Osteoblast (primary cell): ENCODE measurements around the gene CCNY. TPM values are rescaled to one million over a fixed set of nuclear protein-coding genes. Genes with fewer than 3 reads are reported as not detected.

ENCODE experiments used
- DNase-seq: peaks from one replicate; pipeline ENCODE4 v3.0.0; 2011; ENCODE audit warnings: low spot score, mixed read lengths; ENCODE audit not compliant: insufficient read length; ENCODE audit errors: missing footprints
- H2AFZ ChIP-seq: 2 replicates; pipeline ENCODE4 v1.6.0; 2011; ENCODE audit warnings: mild to moderate bottlenecking, low read length
- H3K27ac ChIP-seq: 2 replicates; pipeline ENCODE4 v1.5.1; 2011; ENCODE audit warnings: mild to moderate bottlenecking, low read depth, low read length, moderate library complexity
- H3K27me3 ChIP-seq: 2 replicates; pipeline ENCODE4 v1.6.0; 2012; ENCODE audit warnings: mild to moderate bottlenecking, control low read depth, inconsistent platforms, low read length, moderate library complexity; ENCODE audit not compliant: insufficient read depth
- H3K36me3 ChIP-seq: 2 replicates; pipeline ENCODE4 v1.5.1; 2011; ENCODE audit warnings: mild to moderate bottlenecking, low read length, control low read depth, moderate library complexity; ENCODE audit not compliant: insufficient read depth
- H3K4me1 ChIP-seq: 2 replicates; pipeline ENCODE4 v1.5.1; 2011; ENCODE audit warnings: mild to moderate bottlenecking, low read length, control low read depth, moderate library complexity; ENCODE audit not compliant: insufficient read depth
- H3K4me2 ChIP-seq: 2 replicates; pipeline ENCODE4 v1.6.0; 2011; ENCODE audit warnings: mild to moderate bottlenecking, low read length; ENCODE audit not compliant: insufficient read depth
- H3K4me3 ChIP-seq: fragments of 200-600 bp; sonication (generic); 3 replicates; pipeline ENCODE4 v1.5.1; 2012; ENCODE audit warnings: mild to moderate bottlenecking, low read length, inconsistent platforms; ENCODE audit not compliant: insufficient read depth
- H3K79me2 ChIP-seq: 2 replicates; pipeline ENCODE4 v1.6.0; 2012; ENCODE audit warnings: mild to moderate bottlenecking, low read length, control low read depth, inconsistent platforms; ENCODE audit not compliant: insufficient read depth
- H3K9me3 ChIP-seq: 2 replicates; pipeline ENCODE4 v1.5.1; 2011; ENCODE audit warnings: low read depth, low read length, control low read depth
- H4K20me1 ChIP-seq: 2 replicates; pipeline ENCODE4 v1.6.0; 2012; ENCODE audit warnings: mild to moderate bottlenecking, low read length, control low read depth; ENCODE audit not compliant: insufficient read depth
- CTCF ChIP-seq: IDR thresholded peaks from 2 replicates; pipeline ENCODE4 v1.5.1; 2011; ENCODE audit warnings: mild to moderate bottlenecking, low read depth, low read length, moderate library complexity; ENCODE audit errors: extremely low read depth
- total RNA-seq: library from RNA; depleted of rRNA; stranded (reverse); fragments of >200 nt; gene quantifications from 2 replicates; pipeline ENCODE4 v1.2.3, GENCODE V29; 2012

The CCNY gene
- total RNA-seq, 1 donor = 53.2 TPM

DNA sequence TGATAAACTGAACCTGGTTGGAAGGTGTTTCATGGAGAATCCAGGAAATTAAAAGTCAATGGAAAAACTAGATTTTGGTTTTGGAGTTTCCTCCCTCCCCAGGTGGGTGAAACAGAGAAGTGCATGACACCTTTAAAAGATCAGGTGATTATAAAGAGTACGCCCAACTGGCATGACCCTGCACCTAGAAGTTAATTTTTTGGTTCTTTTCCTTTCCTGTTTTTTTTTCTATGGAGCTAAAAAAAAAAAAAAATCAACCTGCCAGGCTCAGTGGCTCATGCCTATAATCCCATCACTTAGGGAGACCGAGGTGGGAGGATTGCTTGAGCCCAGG, 276.8 kb downstream of the CCNY start:
- Histone ChIP-seq H3K4me3 (no peak overlapping the region), H3K79me2 (no peaks in the 10 kb centered on the region), H3K27me3 (peaks cover 23% of the 10 kb centered on the region), H3K27ac (no peak overlapping the region), H2AFZ (no peak overlapping the region), H3K4me1 (peaks cover under 1% of the 10 kb centered on the region), H4K20me1 (no peaks in the 10 kb centered on the region), H3K36me3 (no peaks in the 10 kb centered on the region), H3K9me3 (no peaks in the 10 kb centered on the region), H3K4me2 (no peak overlapping the region)
- DNase-seq = no peak
- TF ChIP-seq CTCF = no peak

- no peaks in the 10 kb centered on the region for H3K4me1 ChIP-seq
- no peaks in the 10 kb centered on the region for H4K20me1 ChIP-seq
- H3K27ac ChIP-seq = no peak overlapping the region
- peak; percentile 87 for DNase-seq
- H2AFZ ChIP-seq = no peak overlapping the region
- peaks cover 23% of the 10 kb centered on the region for H3K27me3 ChIP-seq
- no peaks in the 10 kb centered on the region for H3K9me3 ChIP-seq
- H3K4me3 ChIP-seq = no peak overlapping the region
- H3K79me2 ChIP-seq = no peaks in the 10 kb centered on the region
- peak; percentile 69 for TF ChIP-seq CTCF
- H3K4me2 ChIP-seq = no peak overlapping the region
- no peaks in the 10 kb centered on the region for H3K36me3 ChIP-seq
Observed at GRCh38 chr10:35613597-35614226, 277.4 kb downstream of the CCNY start.

DNA sequence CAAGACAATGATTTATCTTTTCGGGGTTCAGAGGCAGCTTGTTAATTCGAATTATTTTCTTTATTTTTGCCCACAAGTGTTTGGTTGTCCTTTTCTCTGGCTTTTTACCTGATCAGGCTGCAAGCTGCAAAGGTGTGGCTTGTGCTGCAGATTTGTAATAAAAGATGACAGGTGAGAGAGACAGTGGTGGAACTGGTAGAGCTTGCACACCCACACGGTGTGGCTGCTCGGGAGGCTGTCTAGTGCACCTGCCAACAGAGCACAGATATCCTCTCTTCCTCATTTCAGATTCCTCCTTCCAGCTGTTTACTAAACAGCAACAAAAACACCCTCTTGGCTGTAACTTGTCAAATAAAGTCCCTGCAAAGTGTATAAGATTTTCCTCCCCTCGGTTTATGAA, 278.0 kb downstream of the CCNY start:
- DNase-seq = no peak
- H3K79me2 ChIP-seq = no peaks in the 10 kb centered on the region
- peaks cover 23% of the 10 kb centered on the region for H3K27me3 ChIP-seq
- TF ChIP-seq CTCF = no peak
- no peaks in the 10 kb centered on the region for H3K4me1 ChIP-seq
- H3K9me3 ChIP-seq = no peaks in the 10 kb centered on the region
- H3K36me3 ChIP-seq = no peaks in the 10 kb centered on the region
- H4K20me1 ChIP-seq = no peaks in the 10 kb centered on the region
- no peak overlapping the region for H3K27ac ChIP-seq
- no peak overlapping the region for H2AFZ ChIP-seq
- H3K4me2 ChIP-seq = no peak overlapping the region
- no peak overlapping the region for H3K4me3 ChIP-seq

Other genes starting within 250 kb of the CCNY start
- 29.0 and 32.7 TPM in 2 replicates for gene CUL2, start 246.2 kb upstream of the CCNY start, total RNA-seq
- 16.6 and 19.7 TPM in 2 replicates for gene CREM, start 209.7 kb upstream of the CCNY start, total RNA-seq